Measurements from ENCODE around the gene ZBTB7A. TPM values are rescaled to one million over a fixed set of nuclear protein-coding genes. Genes with fewer than 3 reads are reported as not detected.

The ZBTB7A gene
- total RNA-seq, 1 donor from 2014 or later: 30.0 TPM

DNA sequence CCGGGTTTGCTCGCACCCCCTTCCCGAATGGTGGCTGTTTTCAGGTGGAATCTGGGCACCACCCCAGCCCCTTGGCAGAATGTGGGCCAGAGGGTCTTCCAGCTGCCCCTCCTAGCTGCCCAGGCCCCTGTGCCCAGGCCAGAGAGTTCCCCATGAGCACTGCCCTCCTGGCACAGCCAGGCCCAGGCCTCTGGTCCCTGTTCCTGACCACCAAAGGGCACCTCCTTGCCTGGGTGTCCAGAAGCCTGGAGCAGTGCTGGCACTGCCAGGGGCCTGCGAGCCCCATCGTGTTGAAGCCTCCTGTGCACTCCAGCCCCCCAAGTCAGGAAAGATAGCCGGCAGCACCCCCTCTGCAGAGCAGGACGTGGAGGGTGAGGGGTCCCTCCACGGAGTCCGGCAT, 35.7 kb downstream of the ZBTB7A start:
- H3K4me3 Mint-ChIP-seq (ENCODE audit: unreplicated experiment): no peak overlapping the region
- no peaks in the 10 kb centered on the region for H3K9me3 Mint-ChIP-seq (ENCODE audit: unreplicated experiment)
- no peak overlapping the region for H3K27ac Mint-ChIP-seq (ENCODE audit: unreplicated experiment)
- H3K4me1 Mint-ChIP-seq (ENCODE audit: unreplicated experiment): peaks cover 2% of the 10 kb centered on the region
- DNase-seq (ENCODE audit: extremely low spot score, unreplicated experiment): no peak
- H3K36me3 Mint-ChIP-seq (ENCODE audit: unreplicated experiment): peaks cover 4% of the 10 kb centered on the region
- no peaks in the 10 kb centered on the region for H3K27me3 Mint-ChIP-seq (ENCODE audit: unreplicated experiment)
- TF ChIP-seq, protein P1, sequence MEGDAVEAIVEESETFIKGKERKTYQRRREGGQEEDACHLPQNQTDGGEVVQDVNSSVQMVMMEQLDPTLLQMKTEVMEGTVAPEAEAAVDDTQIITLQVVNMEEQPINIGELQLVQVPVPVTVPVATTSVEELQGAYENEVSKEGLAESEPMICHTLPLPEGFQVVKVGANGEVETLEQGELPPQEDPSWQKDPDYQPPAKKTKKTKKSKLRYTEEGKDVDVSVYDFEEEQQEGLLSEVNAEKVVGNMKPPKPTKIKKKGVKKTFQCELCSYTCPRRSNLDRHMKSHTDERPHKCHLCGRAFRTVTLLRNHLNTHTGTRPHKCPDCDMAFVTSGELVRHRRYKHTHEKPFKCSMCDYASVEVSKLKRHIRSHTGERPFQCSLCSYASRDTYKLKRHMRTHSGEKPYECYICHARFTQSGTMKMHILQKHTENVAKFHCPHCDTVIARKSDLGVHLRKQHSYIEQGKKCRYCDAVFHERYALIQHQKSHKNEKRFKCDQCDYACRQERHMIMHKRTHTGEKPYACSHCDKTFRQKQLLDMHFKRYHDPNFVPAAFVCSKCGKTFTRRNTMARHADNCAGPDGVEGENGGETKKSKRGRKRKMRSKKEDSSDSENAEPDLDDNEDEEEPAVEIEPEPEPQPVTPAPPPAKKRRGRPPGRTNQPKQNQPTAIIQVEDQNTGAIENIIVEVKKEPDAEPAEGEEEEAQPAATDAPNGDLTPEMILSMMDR (IDR thresholded peaks at IDR 0.05): no peak

DNA sequence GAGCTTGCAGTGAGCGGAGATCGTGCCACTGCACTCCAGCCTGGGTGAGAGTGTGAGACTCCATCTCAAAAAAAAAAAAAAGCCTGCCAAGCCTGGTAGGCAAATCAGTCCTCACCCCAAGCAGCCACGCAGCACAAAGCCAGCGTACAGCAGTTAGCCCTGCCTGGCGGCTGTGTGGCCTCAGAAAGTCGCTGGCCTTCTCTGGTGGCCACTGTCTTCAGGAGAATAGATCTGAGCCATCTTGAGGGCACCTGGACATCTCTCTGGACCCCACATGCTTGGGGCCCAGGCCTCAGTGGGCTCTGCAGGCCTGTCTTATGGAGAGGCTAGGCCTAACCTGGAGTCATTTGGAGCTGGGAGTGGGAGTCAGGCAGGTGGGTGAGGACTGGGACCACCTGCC, 36.1 kb downstream of the ZBTB7A start:
- H3K9me3 Mint-ChIP-seq (ENCODE audit: unreplicated experiment): no peaks in the 10 kb centered on the region
- H3K4me1 Mint-ChIP-seq (ENCODE audit: unreplicated experiment): peaks cover 2% of the 10 kb centered on the region
- H3K4me3 Mint-ChIP-seq (ENCODE audit: unreplicated experiment): no peak overlapping the region
- TF ChIP-seq, protein P1 (IDR thresholded peaks at IDR 0.05): no peak
- peaks cover 4% of the 10 kb centered on the region for H3K36me3 Mint-ChIP-seq (ENCODE audit: unreplicated experiment)
- no peaks in the 10 kb centered on the region for H3K27me3 Mint-ChIP-seq (ENCODE audit: unreplicated experiment)
- H3K27ac Mint-ChIP-seq (ENCODE audit: unreplicated experiment): no peak overlapping the region
- DNase-seq (ENCODE audit: extremely low spot score, unreplicated experiment): no peak

DNA sequence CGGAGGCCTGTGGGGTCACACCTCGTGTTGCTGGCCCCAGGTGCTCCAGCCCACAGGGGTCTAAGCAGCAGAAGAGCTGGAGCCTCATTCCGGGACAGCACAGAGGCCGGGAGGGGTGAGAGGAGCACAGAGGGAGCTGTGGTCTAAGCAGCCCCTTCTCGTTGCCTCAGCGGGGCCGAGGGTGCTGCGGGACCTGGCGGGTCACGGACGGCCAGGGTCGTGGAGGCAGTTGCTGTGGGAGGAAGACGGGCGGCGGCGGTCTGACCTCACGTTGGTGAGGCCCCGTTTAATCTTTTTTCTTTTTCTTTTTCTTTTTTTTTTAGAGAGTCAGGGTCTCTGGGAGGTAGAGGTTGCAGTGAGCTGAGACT, 37.5 kb downstream of the ZBTB7A start:
- Mint-ChIP-seq H3K27me3 (ENCODE audit: unreplicated experiment) (no peaks in the 10 kb centered on the region), H3K27ac (ENCODE audit: unreplicated experiment) (no peak overlapping the region), H3K9me3 (ENCODE audit: unreplicated experiment) (no peaks in the 10 kb centered on the region), H3K36me3 (ENCODE audit: unreplicated experiment) (peaks cover 4% of the 10 kb centered on the region), H3K4me1 (ENCODE audit: unreplicated experiment) (peaks cover 2% of the 10 kb centered on the region), H3K4me3 (ENCODE audit: unreplicated experiment) (no peak overlapping the region)
- no peak for DNase-seq (ENCODE audit: extremely low spot score, unreplicated experiment)
- TF ChIP-seq, protein P1 (IDR thresholded peaks at IDR 0.05): no peak

DNA sequence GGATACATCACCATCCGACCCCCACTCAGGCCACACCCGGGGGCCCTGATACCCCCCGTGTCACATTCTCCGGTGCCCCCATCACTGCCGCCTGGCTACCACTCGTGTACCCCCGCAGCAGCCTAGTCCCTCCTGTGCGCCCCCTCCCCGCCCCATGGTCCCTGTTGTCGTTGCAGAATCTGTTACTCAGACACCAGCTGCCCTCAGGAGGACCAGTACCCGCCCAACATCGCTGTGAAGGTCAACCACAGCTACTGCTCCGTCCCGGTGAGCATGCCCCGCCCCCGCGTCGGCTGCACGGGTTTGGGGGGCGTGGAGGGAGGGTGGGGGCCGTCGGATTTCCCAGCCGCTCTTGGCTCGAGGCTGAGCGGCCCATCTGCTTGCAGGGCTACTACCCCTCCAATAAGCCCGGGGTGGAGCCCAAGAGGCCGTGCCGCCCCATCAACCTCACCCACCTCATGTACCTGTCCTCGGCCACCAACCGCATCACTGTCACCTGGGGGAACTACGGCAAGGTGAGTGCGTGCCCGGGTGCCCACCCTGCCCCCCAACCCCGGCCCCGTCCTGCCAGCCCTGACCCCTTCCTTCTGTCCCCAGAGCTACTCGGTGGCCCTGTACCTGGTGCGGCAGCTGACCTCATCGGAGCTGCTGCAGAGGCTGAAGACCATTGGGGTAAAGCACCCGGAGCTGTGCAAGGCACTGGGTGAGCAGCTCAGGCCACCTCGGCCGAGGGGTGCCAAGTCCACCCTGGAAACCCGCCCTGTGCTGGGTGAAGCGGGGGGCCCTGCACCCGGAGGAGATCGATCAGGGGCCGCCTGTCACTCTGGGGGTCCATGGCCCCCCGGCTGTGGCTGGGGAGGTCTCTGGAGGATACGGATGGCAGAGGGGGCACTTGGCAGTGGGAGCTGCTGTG, 38.1 kb downstream of the ZBTB7A start:
- Mint-ChIP-seq H3K4me1 (ENCODE audit: unreplicated experiment) (peaks cover 2% of the 10 kb centered on the region), H3K27ac (ENCODE audit: unreplicated experiment) (no peak overlapping the region), H3K9me3 (ENCODE audit: unreplicated experiment) (no peaks in the 10 kb centered on the region), H3K36me3 (ENCODE audit: unreplicated experiment) (peaks cover 4% of the 10 kb centered on the region), H3K27me3 (ENCODE audit: unreplicated experiment) (no peaks in the 10 kb centered on the region), H3K4me3 (ENCODE audit: unreplicated experiment) (no peak overlapping the region)
- TF ChIP-seq, protein P1 (IDR thresholded peaks at IDR 0.05): no peak
- DNase-seq (ENCODE audit: extremely low spot score, unreplicated experiment): no peak

DNA sequence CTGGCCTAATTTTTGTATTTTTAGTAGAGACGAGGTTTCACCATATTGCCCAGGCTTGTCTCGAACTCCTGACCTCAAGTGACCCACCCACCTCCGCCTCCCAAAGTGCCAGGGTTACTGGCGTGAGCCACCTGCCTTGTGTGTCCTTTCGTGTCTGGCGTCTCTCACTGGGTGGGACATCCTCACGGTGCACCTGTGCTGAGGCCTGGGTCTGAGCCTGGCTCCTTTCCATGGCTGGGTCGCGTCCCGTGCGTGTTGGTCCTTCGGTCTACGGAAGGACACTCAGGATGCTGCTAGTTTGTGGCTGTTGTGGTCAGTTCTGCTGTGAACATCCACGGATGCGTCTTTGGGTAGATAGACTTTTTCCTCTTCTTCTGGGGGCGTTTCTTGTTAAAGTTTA, 39.6 kb downstream of the ZBTB7A start:
- TF ChIP-seq, protein P1 (IDR thresholded peaks at IDR 0.05): no peak
- DNase-seq (ENCODE audit: extremely low spot score, unreplicated experiment): no peak
- Mint-ChIP-seq H3K4me3 (ENCODE audit: unreplicated experiment) (no peak overlapping the region), H3K27ac (ENCODE audit: unreplicated experiment) (no peak overlapping the region), H3K4me1 (ENCODE audit: unreplicated experiment) (no peaks in the 10 kb centered on the region), H3K36me3 (ENCODE audit: unreplicated experiment) (peaks cover 4% of the 10 kb centered on the region), H3K9me3 (ENCODE audit: unreplicated experiment) (no peaks in the 10 kb centered on the region), H3K27me3 (ENCODE audit: unreplicated experiment) (no peaks in the 10 kb centered on the region)
